H1 (cell line): ENCODE results near the gene KCNQ1. TPM values are rescaled to one million over a fixed set of nuclear protein-coding genes. Genes with fewer than 3 reads are reported as not detected.
A peak's percentile ranks its signal among the peaks of the same experiment; 100 is the strongest.

Experiments
- CTCF ChIA-PET: fragments of 300-600 bp; sonication (Branson Sonifier 250); formaldehyde crosslinking; loops from one replicate; lab custom pipeline; 2021; ENCODE audit not compliant: partially characterized antibody; lab: Charles Lee
- POLR2A ChIA-PET: fragments of 300-600 bp; sonication (Branson Sonifier 250); formaldehyde crosslinking; loops from one replicate; lab custom pipeline; 2021; ENCODE audit warnings: inconsistent platforms; ENCODE audit not compliant: partially characterized antibody; lab: Charles Lee
- DNase-seq, 2 experiments: peaks; one replicate each; pipeline versions ENCODE4 v3.0.0 to v3.0.0-alpha.2; 2010 to 2022; ENCODE audit warnings: low spot score in 2 of 2, low read depth in 1 of 2, mixed read lengths in 1 of 2
- FAIRE-seq: peaks from 2 replicates; lab custom pipeline; 2011; peaks lifted over from hg19 to GRCh38; lab: Jason Lieb, UNC
- H2AFZ ChIP-seq: 2 replicates; pipeline ENCODE4 v1.8.1; 2012; ENCODE audit warnings: low read length, inconsistent platforms
- H2AK5ac ChIP-seq: 2 replicates; pipeline ENCODE4 v1.6.1; 2013; ENCODE audit warnings: low read depth, low read length
- H2BK120ac ChIP-seq: replicated peaks from 2 replicates; pipeline ENCODE3; 2013; ENCODE audit warnings: low read depth, low read length, inconsistent platforms
- H2BK12ac ChIP-seq: 2 replicates; pipeline ENCODE4 v1.6.1; 2013; ENCODE audit warnings: low read depth, low read length
- H2BK15ac ChIP-seq: 2 replicates; pipeline ENCODE4 v1.6.1; 2013; ENCODE audit warnings: low read length
- H2BK20ac ChIP-seq: 2 replicates; pipeline ENCODE4 v1.6.1; 2013; ENCODE audit warnings: low read length
- H2BK5ac ChIP-seq: 2 replicates; pipeline ENCODE4 v1.6.1; 2013; ENCODE audit warnings: low read depth, low read length
- H3K14ac ChIP-seq: 2 replicates; pipeline ENCODE4 v1.6.1; 2013; ENCODE audit warnings: inconsistent platforms; ENCODE audit not compliant: insufficient read length
- H3K18ac ChIP-seq: 2 replicates; pipeline ENCODE4 v1.6.1; 2013; ENCODE audit warnings: low read length; ENCODE audit errors: extremely low read depth
- H3K23ac ChIP-seq: 2 replicates; pipeline ENCODE4 v1.6.1; 2013; ENCODE audit warnings: inconsistent platforms; ENCODE audit not compliant: insufficient read length
- H3K23me2 ChIP-seq: 2 replicates; pipeline ENCODE4 v1.6.1; 2013; ENCODE audit warnings: low read depth, low read length
- H3K27ac ChIP-seq: 2 replicates; pipeline ENCODE4 v1.6.1; 2011; ENCODE audit warnings: low read depth, low read length, inconsistent platforms
- H3K27me3 ChIP-seq, 4 experiments: replicated peaks in 1 of 4; 1 replicate in 1 of 4; 2 replicates in 3 of 4; pipeline versions ENCODE4 v1.6.1 to v1.8.1; 2011 to 2013; ENCODE audit warnings: low read length in 3 of 4, mild to moderate bottlenecking in 3 of 4, inconsistent platforms in 2 of 4, mixed read lengths in 2 of 4, moderate library complexity in 1 of 4; ENCODE audit not compliant: control insufficient read depth in 3 of 4, insufficient read depth in 3 of 4; ENCODE audit errors: extremely low read depth in 1 of 4
- H3K36me3 ChIP-seq, 4 experiments: 2 replicates each; pipeline versions ENCODE4 v1.6.1 to v1.8.1; 2011 to 2013; ENCODE audit warnings: mild to moderate bottlenecking in 4 of 4, low read length in 3 of 4, moderate library complexity in 2 of 4, control low read depth in 1 of 4, inconsistent platforms in 1 of 4; ENCODE audit not compliant: insufficient read depth in 4 of 4, control insufficient read depth in 2 of 4
- H3K4ac ChIP-seq: replicated peaks from 2 replicates; pipeline ENCODE3; 2013; ENCODE audit warnings: low read length, low read depth, mixed read lengths, inconsistent platforms; ENCODE audit not compliant: insufficient read length
- H3K4me1 ChIP-seq, 4 experiments: replicated peaks in 1 of 4; 1 replicate in 1 of 4; 2 replicates in 3 of 4; pipeline versions ENCODE4 v1.6.1 to v1.8.1; 2011 to 2013; ENCODE audit warnings: low read length in 3 of 4, inconsistent platforms in 2 of 4, mixed read lengths in 1 of 4; ENCODE audit not compliant: insufficient read depth in 4 of 4, control insufficient read depth in 3 of 4
- H3K4me2 ChIP-seq, 2 experiments: 2 replicates each; pipeline versions ENCODE4 v1.6.1 to v1.8.1; 2011 to 2013; ENCODE audit warnings: low read depth in 2 of 2, low read length in 2 of 2, control low read depth in 1 of 2, inconsistent platforms in 1 of 2, mild to moderate bottlenecking in 1 of 2; ENCODE audit not compliant: insufficient read depth in 1 of 2
- H3K4me3 ChIP-seq, 4 experiments: fragments of 200-600, 300-600 bp in 1 of 4; sonication (generic), shearing (Covaris generic), sonication (Bioruptor Twin) in 1 of 4; 2 replicates each; pipeline versions ENCODE4 v1.5.1 to v1.8.1; 2011 to 2016; ENCODE audit warnings: low read length in 4 of 4, low read depth in 3 of 4, control low read depth in 2 of 4, inconsistent platforms in 2 of 4, mild to moderate bottlenecking in 2 of 4, mixed read lengths in 1 of 4, moderate library complexity in 1 of 4; ENCODE audit not compliant: insufficient read depth in 2 of 4; ENCODE audit errors: extremely low read depth in 1 of 4
- H3K56ac ChIP-seq: replicated peaks from 2 replicates; pipeline ENCODE3; 2013; ENCODE audit warnings: low read depth, mild to moderate bottlenecking, mixed read lengths, low read length, inconsistent platforms; ENCODE audit not compliant: insufficient read length
- H3K79me1 ChIP-seq: 2 replicates; pipeline ENCODE4 v1.6.1; 2013; ENCODE audit warnings: low read depth, low read length, control low read depth
- H3K79me2 ChIP-seq, 2 experiments: 2 replicates each; pipeline versions ENCODE4 v1.6.1 to v1.8.1; 2012 to 2013; ENCODE audit warnings: low read length in 2 of 2, mild to moderate bottlenecking in 2 of 2, inconsistent platforms in 1 of 2; ENCODE audit not compliant: insufficient read depth in 2 of 2, control insufficient read depth in 1 of 2
- H3K9ac ChIP-seq, 4 experiments: replicated peaks in 1 of 4; 1 replicate in 1 of 4; 2 replicates in 3 of 4; pipeline versions ENCODE4 v1.6.1 to v1.8.1; 2011 to 2013; ENCODE audit warnings: low read depth in 3 of 4, low read length in 3 of 4, control low read depth in 2 of 4, mild to moderate bottlenecking in 2 of 4, moderate library complexity in 2 of 4, inconsistent platforms in 1 of 4; ENCODE audit errors: extremely low read depth in 1 of 4
- H3K9me3 ChIP-seq, 2 experiments: 2 replicates each; pipeline versions ENCODE4 v1.6.1 to v1.8.1; 2012 to 2013; ENCODE audit warnings: mild to moderate bottlenecking in 2 of 2, moderate library complexity in 2 of 2, control low read depth in 1 of 2, inconsistent platforms in 1 of 2, low read depth in 1 of 2, low read length in 1 of 2, mixed read lengths in 1 of 2; ENCODE audit not compliant: insufficient read depth in 2 of 2
- H4K20me1 ChIP-seq, 2 experiments: replicated peaks in 1 of 2; 2 replicates each; pipeline versions ENCODE3 to v1.8.1; 2011 to 2013; ENCODE audit warnings: inconsistent platforms in 2 of 2, low read length in 2 of 2, mild to moderate bottlenecking in 1 of 2; ENCODE audit not compliant: insufficient read depth in 2 of 2, control insufficient read depth in 1 of 2
- H4K5ac ChIP-seq: 2 replicates; pipeline ENCODE4 v1.6.1; 2013; ENCODE audit warnings: low read length, low read depth, mixed read lengths, inconsistent platforms; ENCODE audit not compliant: insufficient read length
- H4K8ac ChIP-seq: 2 replicates; pipeline ENCODE4 v1.8.0; 2013; ENCODE audit warnings: mild to moderate bottlenecking, moderate library complexity, low read length, inconsistent platforms; ENCODE audit not compliant: insufficient read depth; ENCODE audit errors: extremely low read depth
- H4K91ac ChIP-seq: replicated peaks from 2 replicates; pipeline ENCODE3; 2013; ENCODE audit warnings: low read length, mixed read lengths, inconsistent platforms; ENCODE audit not compliant: insufficient read length
- BCL11A ChIP-seq, 2 experiments: IDR thresholded peaks; one replicate each; pipeline ENCODE4 v1.6.1; 2011; ENCODE audit warnings: low read depth in 2 of 2, low read length in 2 of 2, mild to moderate bottlenecking in 2 of 2
- BRCA1 ChIP-seq: IDR thresholded peaks from 2 replicates; pipeline ENCODE4 v1.6.1; 2012; ENCODE audit warnings: low read depth, low read length, improper control_type of control experiment
- HDAC2 ChIP-seq, 2 experiments: fragments of 300-600 bp in 1 of 2; sonication (generic) in 1 of 2; IDR thresholded peaks; 2 replicates each; pipeline ENCODE4 v1.6.1; 2011 to 2012; ENCODE audit warnings: low read depth in 2 of 2, low read length in 2 of 2, mild to moderate bottlenecking in 2 of 2, moderate library complexity in 2 of 2, borderline replicate concordance in 1 of 2, inconsistent platforms in 1 of 2
- KDM4A ChIP-seq: IDR thresholded peaks from one replicate; pipeline ENCODE4 v1.7.1; 2012; ENCODE audit warnings: low read depth, mild to moderate bottlenecking, moderate library complexity, low read length, inconsistent platforms; ENCODE audit not compliant: severe bottlenecking
- NRF1 ChIP-seq: IDR thresholded peaks from 2 replicates; pipeline ENCODE4 v1.6.1; 2011; ENCODE audit warnings: mild to moderate bottlenecking, low read depth, low read length, improper control_type of control experiment
- POU5F1 ChIP-seq: IDR thresholded peaks from 2 replicates; pipeline ENCODE4 v1.6.1; 2011; ENCODE audit warnings: low read depth, mild to moderate bottlenecking, low read length, moderate library complexity
- RAD21 ChIP-seq, 2 experiments: IDR thresholded peaks in 1 of 2; conservative IDR thresholded peaks in 1 of 2; 2 replicates each; pipeline ENCODE4 v1.6.1; 2011; ENCODE audit warnings: low read depth in 2 of 2, low read length in 2 of 2, improper control_type of control experiment in 1 of 2, inconsistent platforms in 1 of 2, mild to moderate bottlenecking in 1 of 2, moderate library complexity in 1 of 2
- RFX5 ChIP-seq: IDR thresholded peaks from 2 replicates; pipeline ENCODE4 v1.6.1; 2011; ENCODE audit warnings: low read depth, low read length, improper control_type of control experiment, borderline replicate concordance
- SP2 ChIP-seq: IDR thresholded peaks from 2 replicates; pipeline ENCODE4 v1.6.1; 2012; ENCODE audit warnings: mild to moderate bottlenecking, low read length, inconsistent platforms
- TBP ChIP-seq: IDR thresholded peaks from 2 replicates; pipeline ENCODE4 v1.6.1; 2011; ENCODE audit warnings: low read depth, low read length, improper control_type of control experiment
- WGBS, 2 experiments: shearing (Covaris generic) in 1 of 2; methylation state at CpG; one replicate each; pipeline versions ENCODE4 v1.1.6 to v1.1.7; 2013 to 2015; ENCODE audit warnings: low lambda C conversion rate in 2 of 2, mixed read lengths in 2 of 2, inconsistent platforms in 1 of 2, low coverage in 1 of 2, missing lambda C conversion rate in 1 of 2; ENCODE audit not compliant: insufficient replicate concordance in 2 of 2, insufficient coverage in 1 of 2, insufficient read length in 1 of 2; ENCODE audit errors: extremely low coverage in 1 of 2, missing lambda C conversion rate in 1 of 2; 5-methylcytosine and 5-hydroxymethylcytosine counted together
- polyA plus RNA-seq, 7 experiments: library from polyadenylated mRNA; depleted of rRNA in 3 of 7; stranded (reverse) in 5 of 7; unstranded in 2 of 7; fragments of >200 nt in 5 of 7; fragments of 200-250 nt in 2 of 7; gene quantifications; 1 replicate in 5 of 7; 2 replicates in 1 of 7; 4 replicates in 1 of 7; pipeline versions ENCODE4 v1.2.1 to v1.2.3, GENCODE V29; 2011 to 2013; ENCODE audit warnings: missing spikeins in 2 of 7, mixed read lengths in 2 of 7
- total RNA-seq: library from RNA; stranded (reverse); fragmentation: NEBNext Ultra II Directional; extraction: Animal tissue kit (Norgen Biotek cat#: 25700); gene quantifications from 2 replicates; pipeline ENCODE4 v1.2.1, GENCODE V29; 2021

The KCNQ1 gene
- total and polyA plus RNA-seq, 2 of the 8 experiments (the other 6 are each of a cell fraction or from before 2014, with no cell fraction given) = 1.9 to 2.0 TPM

DNA sequence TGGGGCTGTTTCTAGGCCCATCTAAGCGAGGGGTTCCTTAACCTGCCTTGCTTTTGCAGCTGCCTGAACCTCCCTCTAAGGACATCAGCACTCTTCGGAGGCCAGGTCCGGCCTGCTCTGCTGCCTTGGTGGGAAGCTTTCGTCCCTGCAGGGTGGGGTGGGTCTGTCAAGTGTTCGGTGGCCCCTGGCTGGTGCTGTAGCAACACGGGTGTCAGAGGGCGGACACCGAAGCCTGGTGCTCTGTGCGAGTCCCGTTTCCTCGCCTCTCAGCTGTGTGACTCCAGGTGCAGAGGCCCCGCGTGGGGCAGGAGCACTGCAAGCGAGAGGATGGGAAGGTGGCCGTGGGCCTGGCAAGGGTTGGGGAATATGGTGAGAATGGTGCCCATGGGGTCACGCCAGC, 376.2 kb downstream of the KCNQ1 start:
- H3K4me1 ChIP-seq = peaks cover 0 to 4% (median 2%) of the 10 kb centered on the region in 4 experiments; a peak in 3 of 7 replicates
- 92% methylated on average over 15 of the region's 16 CpGs; no CpG with 5 or more reads in 1 of the 2 experiments for whole genome bisulfite sequencing, 2 experiments

More for the DNA sequence above, 376.2 kb downstream of the KCNQ1 start:
- Histone ChIP-seq H3K79me2 (no peaks in the 10 kb centered on the region), H3K18ac (no peak overlapping the region), H4K20me1 (no peaks in the 10 kb centered on the region), H2AFZ (no peak overlapping the region), H2AK5ac (0 out of 2 replicates have a peak overlapping the region, but pooled peaks have one; percentile 39), H3K9me3 (peaks cover 11 to 12% of the 10 kb centered on the region in 2 experiments), H3K79me1 (no peaks in the 10 kb centered on the region), H3K27ac (no peak overlapping the region), H3K56ac (no peak overlapping the region), H4K8ac (no peak overlapping the region), H3K27me3 (peaks cover 0 to 31% (median 17%) of the 10 kb centered on the region in 4 experiments; a peak in 6 of 7 replicates), H4K5ac (no peak overlapping the region), H3K14ac (no peak overlapping the region), H2BK5ac (no peak overlapping the region), H3K36me3 (no peaks in the 10 kb centered on the region), H3K4me3 (no peak overlapping the region), H2BK20ac (no peak overlapping the region), H2BK12ac (no peak overlapping the region), H3K23me2 (no peaks in the 10 kb centered on the region), H2BK120ac (no peak overlapping the region), H3K23ac (no peak overlapping the region), H3K4ac (no peak overlapping the region), H3K4me2 (no peak overlapping the region), H2BK15ac (no peak overlapping the region), H3K9ac (no peak overlapping the region), H4K91ac (no peak overlapping the region)
- ChIA-PET CTCF (no interaction called here), POLR2A (no interaction called here)
- no peak for DNase-seq
- no peak for FAIRE-seq
- no peak for TF ChIP-seq BCL11A (IDR thresholded peaks at IDR 0.05; ENCODE audit: low read depth in 2 of 2, low read length in 2 of 2)
- TF ChIP-seq NRF1 = no peak
- no peak for TF ChIP-seq BRCA1
- no peak for TF ChIP-seq TBP
- TF ChIP-seq SP2 = no peak
- TF ChIP-seq RFX5 = no peak
- TF ChIP-seq KDM4A = no peak
- TF ChIP-seq RAD21 (IDR thresholded peaks at IDR 0.05 in 1 of 2, conservative IDR thresholded peaks at IDR 0.05 in 1 of 2; ENCODE audit: low read depth in 2 of 2, low read length in 2 of 2) = no peak
- no peak for TF ChIP-seq POU5F1
- TF ChIP-seq HDAC2 (IDR thresholded peaks at IDR 0.05; ENCODE audit: borderline replicate concordance in 1 of 2, low read depth in 2 of 2, low read length in 2 of 2) = no peak
